HepG2 (cell line): Measurements from ENCODE around the gene UTP20. TPM values are rescaled to one million over a fixed set of nuclear protein-coding genes. Genes with fewer than 3 reads are reported as not detected.

Experiments used
- ATAC-seq: fragments of 200-7000 bp; cut with Tn5 transposase; 3 replicates; pipeline ENCODE4 v1.9.1; 2020; ENCODE audit warnings: mild to moderate bottlenecking, moderate library complexity
- BruUV-seq: library from RNA; stranded (reverse); fragments of 400-500 nt; replicated peaks from 2 replicates; lab custom pipeline; 2021; lab: Mats Ljungman, UMichigan
- CTCF ChIA-PET: fragments of 300-600 bp; formaldehyde crosslinking; extraction: SDS; loops from one replicate; lab custom pipeline; 2021; ENCODE audit warnings: low total read pairs, inconsistent platforms, low intra/inter-chr PET ratio; lab: Yijun Ruan, JAX
- POLR2A ChIA-PET: fragments of 350-600 bp; sonication (Branson Sonifier 250); formaldehyde crosslinking; loops from one replicate; lab custom pipeline; 2020; ENCODE audit warnings: antibody characterized with exemption, inconsistent platforms; lab: Yijun Ruan, JAX
- DNase-seq: peaks from one replicate; pipeline ENCODE4 v3.0.0-alpha.2; 2015; ENCODE audit warnings: low spot score
- FAIRE-seq: peaks from 3 replicates; lab custom pipeline; 2011; peaks lifted over from hg19 to GRCh38; lab: Jason Lieb, UNC
- H2AFZ ChIP-seq: one replicate; pipeline ENCODE4 v1.6.1; 2011; ENCODE audit warnings: low read length, inconsistent platforms
- H3K27ac ChIP-seq: fragments of 300-600 bp; 3 replicates; pipeline ENCODE4 v1.8.0; 2011; ENCODE audit warnings: mixed run types, mild to moderate bottlenecking, mixed read lengths, low read length, inconsistent platforms; ENCODE audit not compliant: insufficient read depth; ENCODE audit errors: extremely low read length
- H3K27me3 ChIP-seq, 2 experiments: fragments of 200-600 bp in 1 of 2; 2 replicates in 1 of 2; 3 replicates in 1 of 2; pipeline versions ENCODE4 v1.6.0 to v1.8.0; 2011; ENCODE audit warnings: low read length in 2 of 2, mild to moderate bottlenecking in 2 of 2, moderate library complexity in 2 of 2, inconsistent platforms in 1 of 2; ENCODE audit not compliant: insufficient read depth in 2 of 2, control insufficient read depth in 1 of 2
- H3K36me3 ChIP-seq, 2 experiments: fragments of 200-600 bp in 1 of 2; replicated peaks in 1 of 2; 2 replicates in 1 of 2; 3 replicates in 1 of 2; pipeline versions ENCODE4 v1.5.1 to v1.8.0; 2011; ENCODE audit warnings: low read length in 2 of 2, inconsistent platforms in 1 of 2; ENCODE audit not compliant: insufficient read depth in 2 of 2, control insufficient read depth in 1 of 2
- H3K4me1 ChIP-seq: 2 replicates; pipeline ENCODE4 v1.5.1; 2012; ENCODE audit warnings: low read length, inconsistent platforms; ENCODE audit not compliant: insufficient read depth
- H3K4me2 ChIP-seq: 2 replicates; pipeline ENCODE4 v1.6.0; 2011; ENCODE audit warnings: low read depth, low read length, inconsistent platforms
- H3K4me3 ChIP-seq, 3 experiments: fragments of 200-600 bp in 1 of 3; sonication (generic), shearing (Covaris generic) in 1 of 3; replicated peaks in 1 of 3; 2 replicates each; pipeline ENCODE4 v1.5.1; 2011 to 2016; ENCODE audit warnings: low read length in 3 of 3, inconsistent platforms in 2 of 3, low read depth in 2 of 3, mild to moderate bottlenecking in 2 of 3, control low read depth in 1 of 3, mixed read lengths in 1 of 3; ENCODE audit not compliant: insufficient read depth in 1 of 3
- H3K79me2 ChIP-seq: one replicate; pipeline ENCODE4 v1.6.1; 2011; ENCODE audit warnings: low read length, inconsistent platforms; ENCODE audit not compliant: insufficient read depth
- H3K9ac ChIP-seq: 2 replicates; pipeline ENCODE4 v1.6.0; 2011; ENCODE audit warnings: mild to moderate bottlenecking, low read depth, low read length, inconsistent platforms; ENCODE audit not compliant: insufficient read depth
- H3K9me3 ChIP-seq: 2 replicates; pipeline ENCODE4 v1.5.1; 2012; ENCODE audit warnings: mild to moderate bottlenecking, low read length
- H4K20me1 ChIP-seq: 2 replicates; pipeline ENCODE4 v1.6.0; 2011; ENCODE audit warnings: inconsistent platforms, mild to moderate bottlenecking, low read length, moderate library complexity; ENCODE audit not compliant: insufficient read depth
- MAFF ChIP-seq: IDR thresholded peaks from 2 replicates; pipeline ENCODE4 v1.6.1; 2011; ENCODE audit warnings: low read depth, low read length, improper control_type of control experiment
- MAFK ChIP-seq, 2 experiments: IDR thresholded peaks in 1 of 2; conservative IDR thresholded peaks in 1 of 2; 2 replicates each; pipeline ENCODE4 v1.6.1; 2011; ENCODE audit warnings: improper control_type of control experiment in 2 of 2, low read length in 2 of 2
- ZNF407 ChIP-seq: sonication (generic); formaldehyde crosslinking; IDR thresholded peaks from one replicate; pipeline ENCODE4 v1.5.1; 2020; ENCODE audit warnings: mild to moderate bottlenecking, missing genetic modification reagents; ENCODE audit errors: not compliant biosample characterization
- ZNF614 ChIP-seq: IDR thresholded peaks from 2 replicates; pipeline ENCODE4 v1.6.1; 2018; ENCODE audit warnings: missing biosample characterization, missing genetic modification reagents, inconsistent platforms, borderline replicate concordance
- WGBS: methylation state at CpG from one replicate; pipeline ENCODE4 v1.1.6; 2017; ENCODE audit warnings: low lambda C conversion rate; 5-methylcytosine and 5-hydroxymethylcytosine counted together
- in situ Hi-C: cut with HindIII; loops from 2 replicates; pipeline ENCODE4 v1.10.0; 2017; ENCODE audit warnings: low pct_unique_long_range_greater_than_20kb; ENCODE audit not compliant: extremely low pct_ligation_motif_present
- intact Hi-C: fragments of 100-400 bp; cut with micrococcal nuclease; formaldehyde crosslinking; loops from one replicate; pipeline ENCODE4 v1.10.0; 2022; ENCODE audit not compliant: unreplicated experiment
- polyA plus RNA-seq, 8 experiments: library from polyadenylated mRNA; depleted of rRNA in 3 of 8; stranded (reverse) in 7 of 8; unstranded in 1 of 8; fragments of >200 nt; fragmentation: Illumina TruSeq in 4 of 8; extraction: Trizol in 4 of 8; gene quantifications; 2 replicates each; pipeline versions ENCODE4 v1.2.1 to v1.2.3, GENCODE V29; 2011 to 2016; ENCODE audit warnings: low read depth in 4 of 8, missing spikeins in 1 of 8, mixed read lengths in 1 of 8; ENCODE audit not compliant: insufficient read depth in 1 of 8
- total RNA-seq, 5 experiments: library from RNA; depleted of rRNA; stranded (reverse); fragments of >200 nt; fragmentation: Illumina TruSeq; extraction: Trizol; gene quantifications; 2 replicates each; pipeline ENCODE4 v1.2.3, GENCODE V29; 2016; ENCODE audit warnings: low read depth in 1 of 5

The UTP20 gene
- total and polyA plus RNA-seq, 2 of the 13 experiments (the other 11 are each of a cell fraction or from before 2014, with no cell fraction given) = 9.0 to 38.5 TPM

GRCh38 chr12:101336437-101336836 is 56.5 kb downstream of the UTP20 start (continued):
- TF ChIP-seq ZNF407 (CRISPR knock-in tag) = no peak

- H3K79me2 ChIP-seq = no peaks in the 10 kb centered on the region
- no peak overlapping the region for H3K4me2 ChIP-seq
- CTCF ChIA-PET = no interaction called here
- FAIRE-seq (no peak), DNase-seq (no peak), ATAC-seq (no peak)
- POLR2A ChIA-PET = no interaction called here
- no peaks in the 10 kb centered on the region for H3K9me3 ChIP-seq
- 98% methylated on average over 4 of the region's 4 CpGs for WGBS
- TF ChIP-seq ZNF614 (CRISPR knock-in tag) = no peak
- peak; percentile 59 to 69; a peak in 3 of 4 replicates for TF ChIP-seq MAFK (conservative IDR thresholded peaks at IDR 0.05 in 1 of 2, IDR thresholded peaks at IDR 0.05 in 1 of 2; ENCODE audit: low read length in 2 of 2)
- TF ChIP-seq MAFF = peak; percentile 52
- no peak overlapping the region for H3K27ac ChIP-seq
- no TSS peak for BruUV-seq
- intact Hi-C loops = no loop called here
- H3K9ac ChIP-seq = no peak overlapping the region
- no peaks in the 10 kb centered on the region for H3K27me3 ChIP-seq
- H2AFZ ChIP-seq = no peak overlapping the region
- H3K4me1 ChIP-seq = no peaks in the 10 kb centered on the region
- in situ Hi-C loops = no loop called here
- peaks cover 9 to 51% of the 10 kb centered on the region in 2 experiments for H3K36me3 ChIP-seq
- no peak overlapping the region for H3K4me3 ChIP-seq
- no peaks in the 10 kb centered on the region for H4K20me1 ChIP-seq
Measured at GRCh38 chr12:101338087-101338486, 58.2 kb downstream of the UTP20 start.
